ENCODE results near the gene CNTNAP2. TPM values are rescaled to one million over a fixed set of nuclear protein-coding genes. Genes with fewer than 3 reads are reported as not detected.
"Not testable (repeated sequence)": the region's sequence is repeated elsewhere in the genome, so short reads cannot be mapped to it uniquely, and the experiment has no call there.

The CNTNAP2 gene
- total RNA-seq, 1 experiment from 2014 or later: 0.03 TPM

- no peak for DNase-seq (ENCODE audit: low spot score)
Observed at GRCh38 chr7:146146831-146147486, 30.4 kb downstream of the CNTNAP2 start.

- no peak for DNase-seq (ENCODE audit: low spot score)
Observed at GRCh38 chr7:146150153-146150552, 33.6 kb downstream of the CNTNAP2 start.

- DNase-seq (ENCODE audit: low spot score): no peak
Observed at GRCh38 chr7:146172112-146172511, 55.5 kb downstream of the CNTNAP2 start.

- peak; percentile 8 for DNase-seq (ENCODE audit: low spot score)
Observed at GRCh38 chr7:146175716-146176115, 59.1 kb downstream of the CNTNAP2 start.

- no peak for DNase-seq (ENCODE audit: low spot score)
Observed at GRCh38 chr7:146176860-146177259, 60.3 kb downstream of the CNTNAP2 start.

GRCh38 chr7:146177301-146177700, 60.7 kb downstream of the CNTNAP2 start:
- no peak for DNase-seq (ENCODE audit: low spot score)

GRCh38 chr7:146185844-146186243, 69.2 kb downstream of the CNTNAP2 start:
- DNase-seq (ENCODE audit: low spot score): no peak

- not testable (repeated sequence) for DNase-seq (ENCODE audit: low spot score)
Observed at GRCh38 chr7:146191428-146191827, 74.8 kb downstream of the CNTNAP2 start.

- no peak for DNase-seq (ENCODE audit: low spot score)
Observed at GRCh38 chr7:146201945-146202344, 85.3 kb downstream of the CNTNAP2 start.

- no peak for DNase-seq (ENCODE audit: low spot score)
Observed at GRCh38 chr7:146206270-146206669, 89.7 kb downstream of the CNTNAP2 start.

GRCh38 chr7:146208492-146208891, 91.9 kb downstream of the CNTNAP2 start:
- DNase-seq (ENCODE audit: low spot score): no peak

- no peak for DNase-seq (ENCODE audit: low spot score)
Observed at GRCh38 chr7:146214842-146215241, 98.2 kb downstream of the CNTNAP2 start.

- DNase-seq (ENCODE audit: low spot score): no peak
Observed at GRCh38 chr7:146216396-146217041, 99.9 kb downstream of the CNTNAP2 start.

GRCh38 chr7:146223851-146224250, 107.2 kb downstream of the CNTNAP2 start:
- no peak for DNase-seq (ENCODE audit: low spot score)

GRCh38 chr7:146232604-146233003, 116.0 kb downstream of the CNTNAP2 start:
- DNase-seq (ENCODE audit: low spot score): no peak

GRCh38 chr7:146235195-146235594, 118.6 kb downstream of the CNTNAP2 start:
- no peak for DNase-seq (ENCODE audit: low spot score)

GRCh38 chr7:146242661-146243060, 126.1 kb downstream of the CNTNAP2 start:
- no peak for DNase-seq (ENCODE audit: low spot score)

- not testable (repeated sequence) for DNase-seq (ENCODE audit: low spot score)
Observed at GRCh38 chr7:146247991-146248390, 131.4 kb downstream of the CNTNAP2 start.

- DNase-seq (ENCODE audit: low spot score): not testable (repeated sequence)
Observed at GRCh38 chr7:146248744-146249143, 132.1 kb downstream of the CNTNAP2 start.

GRCh38 chr7:146249272-146249671, 132.7 kb downstream of the CNTNAP2 start:
- DNase-seq (ENCODE audit: low spot score): no peak

GRCh38 chr7:146255609-146256008, 139.0 kb downstream of the CNTNAP2 start:
- no peak for DNase-seq (ENCODE audit: low spot score)

GRCh38 chr7:146262527-146262926, 145.9 kb downstream of the CNTNAP2 start:
- DNase-seq (ENCODE audit: low spot score): no peak

GRCh38 chr7:146276888-146277287, 160.3 kb downstream of the CNTNAP2 start:
- DNase-seq (ENCODE audit: low spot score): no peak

All from HT-29 (cell line).